Gastroesophageal sphincter (tissue), 4 donors: Measurements from ENCODE around the gene ABHD6. TPM values are rescaled to one million over a fixed set of nuclear protein-coding genes. Genes with fewer than 3 reads are reported as not detected.
"Not testable (repeated sequence)": the region's sequence is repeated elsewhere in the genome, so short reads cannot be mapped to it uniquely, and the experiment has no call there.

Source experiments
- ATAC-seq: fragments of 150-250 bp; one replicate; pipeline ENCODE4 v1.9.1; 2016; ENCODE audit warnings: mild to moderate bottlenecking, moderate library complexity
- H3K27ac ChIP-seq, 4 donors: fragments of 200-600 bp; sonication (generic) in 3 of 4; 1 replicate in 3 of 4; 2 replicates in 1 of 4; pipeline ENCODE4 v1.5.1; 2016 to 2019
- H3K27me3 ChIP-seq: fragments of 200-600 bp; sonication (generic); one replicate; pipeline ENCODE4 v1.5.1; 2019
- H3K36me3 ChIP-seq, 2 donors: fragments of 200-600 bp; sonication (generic); one replicate each; pipeline ENCODE4 v1.5.1; 2019; ENCODE audit warnings: control low read depth in 1 of 2
- H3K4me1 ChIP-seq, 3 donors: fragments of 200-600 bp; sonication (generic); 1 replicate in 2 of 3; 2 replicates in 1 of 3; pipeline ENCODE4 v1.5.1; 2016 to 2019; ENCODE audit warnings: control low read depth in 2 of 3
- H3K4me3 ChIP-seq, 2 donors: fragments of 200-600 bp; sonication (generic); one replicate each; pipeline ENCODE4 v1.5.1; 2019; ENCODE audit warnings: mild to moderate bottlenecking in 1 of 2, moderate library complexity in 1 of 2
- H3K9me3 ChIP-seq, 3 donors: fragments of 200-600 bp; sonication (generic); one replicate each; pipeline ENCODE4 v1.5.1; 2017 to 2019; ENCODE audit warnings: control low read depth in 2 of 3
- EP300 ChIP-seq: sonication (generic); formaldehyde crosslinking; IDR thresholded peaks from one replicate; pipeline ENCODE4 v1.6.1; 2017; ENCODE audit warnings: antibody characterized with exemption, mild to moderate bottlenecking
- POLR2A ChIP-seq, 2 donors: fragments of 450-650 bp; IDR thresholded peaks; one replicate each; pipeline ENCODE4 v1.6.1; 2017; ENCODE audit warnings: antibody characterized with exemption in 2 of 2, mild to moderate bottlenecking in 2 of 2, moderate library complexity in 1 of 2
- POLR2AphosphoS5 ChIP-seq: sonication (generic); formaldehyde crosslinking; IDR thresholded peaks from one replicate; pipeline ENCODE4 v1.6.1; 2017; ENCODE audit warnings: antibody characterized with exemption
- WGBS, 2 donors: methylation state at CpG; one replicate each; pipeline ENCODE4 v1.1.5; 2018; ENCODE audit warnings: low coverage in 1 of 2; 5-methylcytosine and 5-hydroxymethylcytosine counted together
- total RNA-seq, 4 donors: library from RNA; depleted of rRNA; stranded (reverse); fragments of >200 nt; gene quantifications; one replicate each; pipeline ENCODE4 v1.1.0, GENCODE V29; 2016
- TF ChIP-seq, protein P1 (sequence below), 4 experiments: fragments of 200-600 bp in 2 of 4; fragments of 450-650 bp in 2 of 4; sonication (generic) in 1 of 4; IDR thresholded peaks; one replicate each; pipeline ENCODE4 v1.5.1; 2017 to 2019; ENCODE audit warnings: antibody characterized with exemption in 4 of 4, mild to moderate bottlenecking in 2 of 4, moderate library complexity in 2 of 4

The ABHD6 gene
- total RNA-seq, 4 donors from 2014 or later = 6.5 to 27.1 (median 17.6) TPM

DNA sequence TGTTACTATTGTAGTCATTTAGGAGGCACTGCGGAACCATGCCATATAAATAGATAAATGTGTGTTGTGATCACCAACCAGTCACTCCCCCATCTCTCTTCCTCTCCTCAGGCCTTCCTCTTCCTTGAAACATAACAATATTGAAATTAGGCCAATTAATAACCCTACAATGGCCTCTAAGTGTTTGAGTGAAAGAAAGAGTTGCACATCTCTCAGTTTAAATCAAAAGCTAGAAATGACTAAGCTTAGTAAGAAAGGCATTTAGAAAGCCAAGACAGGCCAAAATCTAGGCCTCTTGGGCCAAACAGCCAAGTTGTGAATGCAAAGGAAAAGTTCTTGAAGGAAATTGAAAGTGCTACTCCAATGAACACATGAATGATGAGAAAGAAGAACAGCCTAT is 18.7 kb upstream of the ABHD6 start:
- WGBS, 2 donors = 89% methylated on average over 1 of the region's 1 CpG; no CpG with 5 or more reads in 1 of the 2 donors
- Histone ChIP-seq H3K4me3 (no peak overlapping the region), H3K36me3 (no peaks in the 10 kb centered on the region), H3K27ac (no peak overlapping the region), H3K27me3 (no peaks in the 10 kb centered on the region), H3K4me1 (peaks cover 0 to 12% (median 0%) of the 10 kb centered on the region in 3 donors), H3K9me3 (no peaks in the 10 kb centered on the region)
- no peak for TF ChIP-seq POLR2A (IDR thresholded peaks at IDR 0.05)
- TF ChIP-seq POLR2AphosphoS5 = no peak
- TF ChIP-seq, protein P1, sequence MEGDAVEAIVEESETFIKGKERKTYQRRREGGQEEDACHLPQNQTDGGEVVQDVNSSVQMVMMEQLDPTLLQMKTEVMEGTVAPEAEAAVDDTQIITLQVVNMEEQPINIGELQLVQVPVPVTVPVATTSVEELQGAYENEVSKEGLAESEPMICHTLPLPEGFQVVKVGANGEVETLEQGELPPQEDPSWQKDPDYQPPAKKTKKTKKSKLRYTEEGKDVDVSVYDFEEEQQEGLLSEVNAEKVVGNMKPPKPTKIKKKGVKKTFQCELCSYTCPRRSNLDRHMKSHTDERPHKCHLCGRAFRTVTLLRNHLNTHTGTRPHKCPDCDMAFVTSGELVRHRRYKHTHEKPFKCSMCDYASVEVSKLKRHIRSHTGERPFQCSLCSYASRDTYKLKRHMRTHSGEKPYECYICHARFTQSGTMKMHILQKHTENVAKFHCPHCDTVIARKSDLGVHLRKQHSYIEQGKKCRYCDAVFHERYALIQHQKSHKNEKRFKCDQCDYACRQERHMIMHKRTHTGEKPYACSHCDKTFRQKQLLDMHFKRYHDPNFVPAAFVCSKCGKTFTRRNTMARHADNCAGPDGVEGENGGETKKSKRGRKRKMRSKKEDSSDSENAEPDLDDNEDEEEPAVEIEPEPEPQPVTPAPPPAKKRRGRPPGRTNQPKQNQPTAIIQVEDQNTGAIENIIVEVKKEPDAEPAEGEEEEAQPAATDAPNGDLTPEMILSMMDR (IDR thresholded peaks at IDR 0.05) = no peak
- no peak for TF ChIP-seq EP300
- no peak for ATAC-seq

DNA sequence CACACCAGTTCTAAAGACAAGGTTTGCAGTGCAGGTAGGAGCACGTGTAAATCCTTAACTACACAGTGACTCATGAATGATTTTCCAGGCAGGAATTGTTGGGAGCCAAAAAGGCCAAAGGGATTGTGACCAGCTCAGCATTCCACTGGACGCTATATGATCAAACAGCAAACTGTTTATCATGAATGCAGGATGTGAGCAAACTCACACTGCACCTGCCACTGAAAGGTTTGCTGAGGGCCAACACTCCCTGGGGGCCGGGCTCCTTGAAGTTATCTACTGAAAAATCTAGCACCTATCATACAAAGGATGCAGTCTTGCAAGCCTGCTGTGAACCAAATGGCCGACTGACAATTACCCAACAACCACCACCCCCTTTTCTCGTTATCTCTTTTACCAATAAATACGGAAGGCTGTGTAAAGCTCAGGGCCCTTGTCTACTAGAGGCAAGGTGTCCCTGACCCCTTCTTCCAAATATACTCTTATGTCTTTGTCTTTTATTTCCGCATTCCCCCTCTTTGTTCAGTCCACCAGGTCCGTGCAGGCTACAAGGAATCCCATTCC is 15.3 kb upstream of the ABHD6 start:
- TF ChIP-seq POLR2AphosphoS5 (no peak), POLR2A (IDR thresholded peaks at IDR 0.05) (no peak), EP300 (no peak)
- TF ChIP-seq, protein P1 (IDR thresholded peaks at IDR 0.05) = no peak
- H3K27me3 ChIP-seq = peaks cover 5% of the 10 kb centered on the region
- 53 to 72% methylated on average over 2 to 8 of the region's 8 CpGs for WGBS, 2 donors
- no peak overlapping the region for H3K4me3 ChIP-seq
- H3K36me3 ChIP-seq = no peaks in the 10 kb centered on the region
- H3K9me3 ChIP-seq = no peaks in the 10 kb centered on the region
- no peak overlapping the region for H3K27ac ChIP-seq
- peaks cover 0 to 7% (median 0%) of the 10 kb centered on the region in 3 donors for H3K4me1 ChIP-seq
- no peak for ATAC-seq

DNA sequence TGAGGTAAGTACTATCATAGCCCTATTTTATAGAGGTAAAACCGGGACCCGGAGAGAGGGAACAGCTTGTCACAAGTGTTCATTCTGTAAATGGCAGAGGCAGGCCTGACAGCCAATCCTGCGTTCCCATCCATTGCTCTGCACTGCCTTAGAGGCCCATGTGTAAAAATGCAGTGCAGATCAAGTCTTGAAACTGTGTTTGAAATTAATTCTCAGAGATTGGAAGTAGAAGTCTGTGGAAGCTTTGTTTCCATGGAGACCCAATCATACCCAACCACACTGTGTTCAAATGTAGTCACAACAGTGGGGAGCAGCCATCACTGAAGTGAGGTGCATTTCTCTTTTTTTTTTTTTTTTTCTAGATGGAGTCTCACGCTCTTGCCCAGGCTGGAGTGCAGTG is 13.7 kb upstream of the ABHD6 start:
- Histone ChIP-seq H3K27me3 (peaks cover 5% of the 10 kb centered on the region), H3K9me3 (no peaks in the 10 kb centered on the region), H3K36me3 (no peaks in the 10 kb centered on the region), H3K27ac (no peak overlapping the region), H3K4me1 (no peaks in the 10 kb centered on the region), H3K4me3 (no peak overlapping the region)
- TF ChIP-seq POLR2A (IDR thresholded peaks at IDR 0.05) (no peak), EP300 (no peak), POLR2AphosphoS5 (no peak)
- TF ChIP-seq, protein P1 (IDR thresholded peaks at IDR 0.05) = no peak
- no peak for ATAC-seq
- WGBS, 2 donors = 86 to 92% methylated on average over 3 to 4 of the region's 4 CpGs

DNA sequence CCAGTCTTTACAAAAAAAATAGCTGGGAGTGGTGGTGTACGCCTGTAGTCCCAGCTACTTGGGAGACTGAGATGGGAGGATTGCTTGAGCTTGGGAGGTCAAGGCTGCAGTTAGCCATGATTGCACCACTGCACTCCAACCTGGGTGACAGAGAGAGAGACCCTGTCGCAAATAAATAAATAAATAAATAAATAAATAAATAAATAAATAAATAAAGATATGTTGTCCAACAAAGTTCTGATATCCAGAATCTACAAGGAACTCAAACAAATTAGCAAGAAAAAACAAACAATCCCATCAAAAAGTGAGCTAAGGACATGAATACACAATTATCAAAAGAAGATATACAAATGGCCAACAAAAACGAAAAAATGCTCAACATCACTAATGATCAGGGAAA is 9.7 kb upstream of the ABHD6 start:
- H3K36me3 ChIP-seq, ATAC-seq, H3K4me1 ChIP-seq, H3K4me3 ChIP-seq, H3K9me3 ChIP-seq, H3K27ac ChIP-seq, H3K27me3 ChIP-seq: not testable (repeated sequence)
- 73 to 79% methylated on average over 3 of the region's 3 CpGs for WGBS, 2 donors

DNA sequence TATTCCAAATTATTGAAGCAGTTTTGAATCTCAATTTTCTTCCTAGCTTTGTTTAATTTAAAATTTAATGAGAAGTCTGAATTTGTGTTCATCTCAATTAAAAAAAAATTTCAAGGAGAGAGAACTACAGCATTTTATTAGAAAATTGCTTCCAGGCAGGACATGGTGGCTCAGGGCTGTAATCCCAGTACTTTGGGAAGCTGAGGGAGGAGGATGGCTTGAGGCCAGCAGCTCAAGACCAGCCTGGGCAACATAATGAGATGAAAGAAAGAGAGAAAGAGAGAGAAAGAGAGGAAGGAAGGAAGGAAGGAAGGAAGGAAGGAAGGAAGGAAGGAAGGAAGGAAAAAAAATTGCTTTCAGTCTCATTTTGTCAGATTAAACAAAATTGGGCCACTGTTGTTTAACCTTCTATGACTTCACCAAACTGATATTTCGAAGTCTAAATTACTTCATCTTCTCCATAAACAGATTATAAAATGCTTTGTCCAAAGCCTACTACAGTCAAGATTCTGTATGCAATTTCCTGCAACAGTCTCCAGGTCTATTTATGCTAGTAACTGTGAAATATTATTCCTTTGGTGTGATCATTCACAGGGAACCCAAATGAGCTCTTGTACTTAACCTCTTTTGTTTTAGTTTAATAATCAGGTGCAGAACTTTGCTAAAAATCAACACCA is 6.6 kb upstream of the ABHD6 start:
- peaks cover 0 to under 1% (median 0%) of the 10 kb centered on the region in 3 donors for H3K4me1 ChIP-seq
- H3K4me3 ChIP-seq = no peak overlapping the region
- ATAC-seq = no peak
- H3K36me3 ChIP-seq = no peaks in the 10 kb centered on the region
- TF ChIP-seq EP300 (no peak), POLR2AphosphoS5 (no peak), POLR2A (IDR thresholded peaks at IDR 0.05) (no peak)
- TF ChIP-seq, protein P1 (IDR thresholded peaks at IDR 0.05) = no peak
- no peak overlapping the region for H3K27ac ChIP-seq
- peaks cover 5% of the 10 kb centered on the region for H3K27me3 ChIP-seq
- H3K9me3 ChIP-seq = no peaks in the 10 kb centered on the region
- 0 to 8% methylated on average over 1 of the region's 1 CpG for WGBS, 2 donors
